ENCODE results near the gene CNOT4.

CNOT4 gene

GRCh38 chr7:135406918-135407317, 103.0 kb downstream of the CNOT4 start:
- DNase-seq (ENCODE audit: low read depth), result no peak
- TF ChIP-seq CTCF (conservative IDR thresholded peaks at IDR 0.05; ENCODE audit: low read length), result no peak
- no peak overlapping the region for H3K4me3 ChIP-seq (ENCODE audit: low read length)

- TF ChIP-seq CTCF (conservative IDR thresholded peaks at IDR 0.05; ENCODE audit: low read length), result no peak
- DNase-seq (ENCODE audit: low read depth), result no peak
- H3K4me3 ChIP-seq (ENCODE audit: low read length), result no peak overlapping the region
Observed at GRCh38 chr7:135405969-135406368, 103.9 kb downstream of the CNOT4 start.

- H3K4me3 ChIP-seq (ENCODE audit: low read length), result no peak overlapping the region
- no peak for DNase-seq (ENCODE audit: low read depth)
- TF ChIP-seq CTCF (conservative IDR thresholded peaks at IDR 0.05; ENCODE audit: low read length), result no peak
Observed at GRCh38 chr7:135403302-135403701, 106.6 kb downstream of the CNOT4 start.

GRCh38 chr7:135397689-135398088, 112.2 kb downstream of the CNOT4 start:
- H3K4me3 ChIP-seq (ENCODE audit: low read length), result no peak overlapping the region
- no peak for DNase-seq (ENCODE audit: low read depth)
- TF ChIP-seq CTCF (conservative IDR thresholded peaks at IDR 0.05; ENCODE audit: low read length), result no peak

- H3K4me3 ChIP-seq (ENCODE audit: low read length), result no peak overlapping the region
- TF ChIP-seq CTCF (conservative IDR thresholded peaks at IDR 0.05; ENCODE audit: low read length), result no peak
- no peak for DNase-seq (ENCODE audit: low read depth)
Observed at GRCh38 chr7:135392701-135393100, 117.2 kb downstream of the CNOT4 start.

GRCh38 chr7:135391514-135391913, 118.4 kb downstream of the CNOT4 start:
- DNase-seq (ENCODE audit: low read depth), result no peak
- H3K4me3 ChIP-seq (ENCODE audit: low read length), result no peak overlapping the region
- no peak for TF ChIP-seq CTCF (conservative IDR thresholded peaks at IDR 0.05; ENCODE audit: low read length)

- TF ChIP-seq CTCF (conservative IDR thresholded peaks at IDR 0.05; ENCODE audit: low read length), result no peak
- no peak overlapping the region for H3K4me3 ChIP-seq (ENCODE audit: low read length)
- DNase-seq (ENCODE audit: low read depth), result no peak
Observed at GRCh38 chr7:135390829-135391228, 119.1 kb downstream of the CNOT4 start.
